Trophoblast cell (in vitro differentiated cells and primary cell): ENCODE measurements around the gene AKAP13.

Source experiments
- DNase-seq, 2 donors: peaks; one replicate each; pipeline ENCODE4 v3.0.0-alpha.2; 2016
- H2AFZ ChIP-seq: 2 replicates; pipeline ENCODE4 v1.6.1; 2013; ENCODE audit warnings: low read length, moderate library complexity, mild to moderate bottlenecking; ENCODE audit not compliant: insufficient read depth, poor library complexity
- H2AK5ac ChIP-seq: 2 replicates; pipeline ENCODE4 v1.6.1; 2013; ENCODE audit warnings: mild to moderate bottlenecking, low read length
- H2BK120ac ChIP-seq: 2 replicates; pipeline ENCODE4 v1.6.1; 2013; ENCODE audit warnings: low read length, mild to moderate bottlenecking, moderate library complexity; ENCODE audit not compliant: insufficient read depth, poor library complexity
- H2BK12ac ChIP-seq: 2 replicates; pipeline ENCODE4 v1.6.1; 2013; ENCODE audit warnings: mild to moderate bottlenecking, low read length, moderate library complexity
- H2BK5ac ChIP-seq: 2 replicates; pipeline ENCODE4 v1.6.1; 2013; ENCODE audit warnings: low read length, low read depth, moderate library complexity, mild to moderate bottlenecking; ENCODE audit not compliant: poor library complexity
- H3K14ac ChIP-seq: 2 replicates; pipeline ENCODE4 v1.6.1; 2013; ENCODE audit warnings: mild to moderate bottlenecking, low read length
- H3K18ac ChIP-seq: 2 replicates; pipeline ENCODE4 v1.6.1; 2013; ENCODE audit warnings: mild to moderate bottlenecking, low read length
- H3K23ac ChIP-seq: 2 replicates; pipeline ENCODE4 v1.6.1; 2013; ENCODE audit warnings: low read length
- H3K27ac ChIP-seq: 2 replicates; pipeline ENCODE4 v1.5.1; 2013; ENCODE audit warnings: low read depth, mild to moderate bottlenecking, inconsistent platforms, low read length, moderate library complexity
- H3K27me3 ChIP-seq: 2 replicates; pipeline ENCODE4 v1.6.1; 2013; ENCODE audit warnings: inconsistent platforms, mild to moderate bottlenecking, low read length, moderate library complexity; ENCODE audit not compliant: insufficient read depth
- H3K36me3 ChIP-seq, 2 experiments: 1 replicate in 1 of 2; 2 replicates in 1 of 2; pipeline ENCODE4 v1.6.1; 2013; ENCODE audit warnings: low read length in 2 of 2, mild to moderate bottlenecking in 2 of 2, moderate library complexity in 1 of 2; ENCODE audit not compliant: insufficient read depth in 2 of 2, control insufficient read depth in 1 of 2
- H3K4ac ChIP-seq: 2 replicates; pipeline ENCODE4 v1.6.1; 2013; ENCODE audit warnings: low read depth, mild to moderate bottlenecking, low read length, moderate library complexity
- H3K4me1 ChIP-seq, 2 experiments: 1 replicate in 1 of 2; 2 replicates in 1 of 2; pipeline ENCODE4 v1.6.1; 2013; ENCODE audit warnings: low read length in 2 of 2, mild to moderate bottlenecking in 2 of 2, moderate library complexity in 1 of 2; ENCODE audit not compliant: insufficient read depth in 2 of 2, control insufficient read depth in 1 of 2
- H3K4me2 ChIP-seq: 2 replicates; pipeline ENCODE4 v1.6.1; 2013; ENCODE audit warnings: inconsistent platforms, mild to moderate bottlenecking, low read length, moderate library complexity
- H3K4me3 ChIP-seq: 2 replicates; pipeline ENCODE4 v1.5.1; 2013; ENCODE audit warnings: mild to moderate bottlenecking, low read depth, low read length, inconsistent platforms
- H3K79me1 ChIP-seq: one replicate; pipeline ENCODE4 v1.6.1; 2013; ENCODE audit warnings: low read length
- H3K79me2 ChIP-seq: 2 replicates; pipeline ENCODE4 v1.6.1; 2013; ENCODE audit warnings: low read length, mild to moderate bottlenecking; ENCODE audit not compliant: control insufficient read depth, insufficient read depth, poor library complexity
- H3K9ac ChIP-seq: 2 replicates; pipeline ENCODE4 v1.6.1; 2013; ENCODE audit warnings: mild to moderate bottlenecking, low read length
- H3K9me3 ChIP-seq: 2 replicates; pipeline ENCODE4 v1.6.1; 2013; ENCODE audit warnings: low read depth, mild to moderate bottlenecking, control low read depth, inconsistent platforms, low read length; ENCODE audit not compliant: insufficient read depth
- H4K12ac ChIP-seq: 2 replicates; pipeline ENCODE4 v1.6.1; 2013; ENCODE audit warnings: low read depth, mild to moderate bottlenecking, low read length, moderate library complexity
- H4K8ac ChIP-seq: 2 replicates; pipeline ENCODE4 v1.6.1; 2013; ENCODE audit warnings: low read depth, mild to moderate bottlenecking, low read length, moderate library complexity
- H4K91ac ChIP-seq: one replicate; pipeline ENCODE4 v1.6.1; 2013; ENCODE audit warnings: low read depth, mild to moderate bottlenecking, low read length, moderate library complexity
- WGBS: extraction: QIAGEN DNeasy Blood & Tissue Kit; methylation state at CpG from one replicate; pipeline ENCODE4 v1.1.7; 2013; ENCODE audit warnings: missing lambda C conversion rate; ENCODE audit not compliant: insufficient read length, insufficient coverage; ENCODE audit errors: extremely low coverage; 5-methylcytosine and 5-hydroxymethylcytosine counted together

The AKAP13 gene

DNA sequence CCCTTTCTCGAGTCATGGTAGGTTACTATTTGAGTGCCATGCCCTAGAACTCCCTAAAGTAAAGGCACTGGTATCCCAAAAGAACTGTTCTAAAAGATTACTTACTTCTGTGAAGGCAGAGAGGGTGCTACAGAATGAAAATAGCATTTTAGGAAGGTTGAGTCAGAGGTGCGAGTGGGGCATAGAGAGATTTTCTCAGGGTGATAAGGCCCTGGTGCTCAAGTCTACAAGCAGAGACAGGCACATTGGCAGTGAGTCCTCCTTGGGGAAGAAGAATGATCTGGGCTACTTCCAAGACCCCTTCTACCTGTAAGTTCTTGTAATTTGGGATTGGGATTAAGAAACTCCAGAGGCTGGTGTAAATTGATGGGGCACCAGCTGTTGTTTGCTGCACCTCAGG, 96.7 kb downstream of the AKAP13 start:
- Histone ChIP-seq H2BK12ac (peak overlapping the region; percentile 56), H3K4me2 (no peak overlapping the region), H4K12ac (no peak overlapping the region), H3K4me3 (no peak overlapping the region), H2AK5ac (no peak overlapping the region), H3K4me1 (peaks cover 7 to 25% of the 10 kb centered on the region in 2 experiments), H3K27me3 (no peaks in the 10 kb centered on the region), H2BK5ac (peak overlapping the region; percentile 28), H3K9me3 (no peaks in the 10 kb centered on the region), H4K8ac (no peak overlapping the region), H3K14ac (no peak overlapping the region), H2BK120ac (no peak overlapping the region), H3K9ac (no peak overlapping the region), H3K27ac (no peak overlapping the region), H3K36me3 (no peaks in the 10 kb centered on the region), H3K79me1 (peaks cover 6% of the 10 kb centered on the region), H4K91ac (no peak overlapping the region), H3K23ac (no peak overlapping the region), H3K79me2 (peaks cover 3% of the 10 kb centered on the region), H3K18ac (peak overlapping the region; percentile 37), H3K4ac (peak overlapping the region; percentile 82), H2AFZ (no peak overlapping the region)
- WGBS: no CpG with 5 or more reads among the region's 2 CpGs
- DNase-seq: no peak

DNA sequence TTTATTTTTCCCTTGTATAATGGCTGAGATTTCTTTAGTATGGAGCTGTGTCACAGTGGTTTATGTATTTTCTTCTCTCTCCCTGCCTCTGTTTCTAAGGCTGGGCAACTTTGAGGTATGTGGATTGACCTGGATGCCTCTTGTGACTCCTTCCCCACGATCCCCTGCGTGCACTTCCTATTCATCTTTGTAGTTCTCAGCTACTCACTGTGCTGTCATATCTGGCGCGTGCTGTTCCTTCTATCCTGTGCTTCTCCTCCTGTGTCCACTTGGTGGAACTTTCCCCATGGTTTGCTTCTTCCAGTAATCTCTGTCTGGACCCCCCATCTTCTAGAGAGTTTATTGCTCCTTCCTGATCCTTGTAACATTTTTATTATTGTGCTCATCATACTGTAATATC, 97.3 kb downstream of the AKAP13 start:
- WGBS: no CpG with 5 or more reads among the region's 4 CpGs
- Histone ChIP-seq H3K27me3 (no peaks in the 10 kb centered on the region), H2BK5ac (no peak overlapping the region), H2BK120ac (no peak overlapping the region), H3K4ac (no peak overlapping the region), H3K27ac (no peak overlapping the region), H2AFZ (no peak overlapping the region), H3K9me3 (no peaks in the 10 kb centered on the region), H3K4me2 (no peak overlapping the region), H2BK12ac (no peak overlapping the region), H3K9ac (no peak overlapping the region), H3K18ac (no peak overlapping the region), H4K91ac (no peak overlapping the region), H3K4me3 (no peak overlapping the region), H3K23ac (no peak overlapping the region), H2AK5ac (no peak overlapping the region), H4K12ac (no peak overlapping the region), H3K4me1 (peaks cover 7 to 27% of the 10 kb centered on the region in 2 experiments), H4K8ac (no peak overlapping the region), H3K79me1 (peaks cover 6% of the 10 kb centered on the region), H3K14ac (no peak overlapping the region), H3K79me2 (peaks cover 3% of the 10 kb centered on the region), H3K36me3 (no peaks in the 10 kb centered on the region)
- no peak for DNase-seq

DNA sequence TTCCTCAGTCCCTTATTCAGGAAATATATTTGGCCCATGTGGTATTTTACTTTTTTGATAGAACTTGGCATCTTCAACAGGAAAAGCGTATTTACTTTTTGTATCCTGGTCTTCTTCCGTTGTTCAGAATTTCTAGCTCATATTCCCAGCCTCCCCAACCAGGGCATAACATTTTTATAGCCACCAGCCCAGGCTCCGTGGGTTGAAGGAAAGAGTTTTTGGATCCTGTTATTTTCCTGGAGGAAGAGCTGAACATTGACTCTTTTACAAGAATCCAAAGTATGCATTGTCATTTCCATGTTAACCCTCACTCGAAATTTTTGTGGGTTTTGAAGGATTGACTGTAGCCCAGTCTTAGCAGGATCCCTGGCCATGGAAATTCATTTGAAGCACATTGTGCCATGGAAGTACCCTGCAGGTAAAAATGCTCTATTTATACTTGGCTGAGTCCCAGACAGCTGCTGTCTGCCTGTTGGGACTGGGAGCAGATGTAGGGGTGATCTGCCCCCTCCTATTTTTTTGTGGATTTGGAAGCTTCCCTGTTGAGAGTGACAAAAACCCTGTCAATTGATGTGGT, 98.8 kb downstream of the AKAP13 start:
- no peak overlapping the region for H4K8ac ChIP-seq
- no peaks in the 10 kb centered on the region for H3K36me3 ChIP-seq
- no peaks in the 10 kb centered on the region for H3K9me3 ChIP-seq
- peak overlapping the region; percentile 62 for H3K27ac ChIP-seq
- no peak overlapping the region for H3K9ac ChIP-seq
- peaks cover 3% of the 10 kb centered on the region for H3K79me2 ChIP-seq
- peaks cover 3 to 25% of the 10 kb centered on the region in 2 experiments for H3K4me1 ChIP-seq
- H3K18ac ChIP-seq: no peak overlapping the region
- no peak overlapping the region for H3K23ac ChIP-seq
- H2BK5ac ChIP-seq: no peak overlapping the region
- peak in 1 of 2 donors; percentile 24 for DNase-seq
- H3K27me3 ChIP-seq: no peaks in the 10 kb centered on the region
- H2AK5ac ChIP-seq: no peak overlapping the region
- no peak overlapping the region for H2BK12ac ChIP-seq
- no peak overlapping the region for H2BK120ac ChIP-seq
- H3K4ac ChIP-seq: no peak overlapping the region
- no peak overlapping the region for H4K91ac ChIP-seq
- WGBS: no CpG with 5 or more reads among the region's 4 CpGs
- H4K12ac ChIP-seq: no peak overlapping the region
- H3K4me3 ChIP-seq: no peak overlapping the region
- peaks cover 6% of the 10 kb centered on the region for H3K79me1 ChIP-seq
- no peak overlapping the region for H3K14ac ChIP-seq
- H2AFZ ChIP-seq: no peak overlapping the region
- H3K4me2 ChIP-seq: no peak overlapping the region

- H3K4me3 ChIP-seq: no peak overlapping the region
- H3K4me1 ChIP-seq: peaks cover 3 to 22% of the 10 kb centered on the region in 2 experiments
- no peak overlapping the region for H3K4me2 ChIP-seq
- no peak overlapping the region for H2BK12ac ChIP-seq
- no peak overlapping the region for H3K27ac ChIP-seq
- no peak overlapping the region for H3K18ac ChIP-seq
- no peak overlapping the region for H2BK5ac ChIP-seq
- H3K9me3 ChIP-seq: no peaks in the 10 kb centered on the region
- H3K36me3 ChIP-seq: no peaks in the 10 kb centered on the region
- no peak overlapping the region for H3K23ac ChIP-seq
- H4K91ac ChIP-seq: no peak overlapping the region
- H3K4ac ChIP-seq: peak overlapping the region; percentile 33
- no peak overlapping the region for H3K14ac ChIP-seq
- H2AFZ ChIP-seq: no peak overlapping the region
- H3K9ac ChIP-seq: no peak overlapping the region
- H4K12ac ChIP-seq: no peak overlapping the region
- H3K27me3 ChIP-seq: no peaks in the 10 kb centered on the region
- WGBS: no CpG with 5 or more reads among the region's 6 CpGs
- no peak overlapping the region for H2AK5ac ChIP-seq
- H3K79me2 ChIP-seq: peaks cover 3% of the 10 kb centered on the region
- H2BK120ac ChIP-seq: no peak overlapping the region
- no peak overlapping the region for H4K8ac ChIP-seq
- no peak for DNase-seq
- peaks cover 7% of the 10 kb centered on the region for H3K79me1 ChIP-seq
Measured at GRCh38 chr15:85480923-85481322, 100.5 kb downstream of the AKAP13 start.
